Measurements from ENCODE around the gene KNG1. TPM values are rescaled to one million over a fixed set of nuclear protein-coding genes. Genes with fewer than 3 reads are reported as not detected.
"Not testable (repeated sequence)": the region's sequence is repeated elsewhere in the genome, so short reads cannot be mapped to it uniquely, and the experiment has no call there.

Gene KNG1
- total RNA-seq, 2 donors from 2014 or later = not detected

GRCh38 chr3:186687120-186687651 lies 30.0 kb upstream of the KNG1 start:
- intact Hi-C loops (cut with DNase I) = no loop called here
- ATAC-seq (no peak), DNase-seq (no peak)
- Histone ChIP-seq H3K9me3 (no peaks in the 10 kb centered on the region), H3K27ac (no peak overlapping the region), H3K36me3 (replicated peaks in 1 of 2; ENCODE audit: insufficient read depth in 1 of 2, low read depth in 2 of 2) (no peaks in the 10 kb centered on the region), H3K4me1 (no peaks in the 10 kb centered on the region), H3K4me3 (no peak overlapping the region), H3K27me3 (no peaks in the 10 kb centered on the region)
- WGBS, 2 donors = 47 to 50% methylated on average over 12 of the region's 12 CpGs
- no peak for TF ChIP-seq POLR2A (IDR thresholded peaks at IDR 0.05)
- TF ChIP-seq, protein P1, sequence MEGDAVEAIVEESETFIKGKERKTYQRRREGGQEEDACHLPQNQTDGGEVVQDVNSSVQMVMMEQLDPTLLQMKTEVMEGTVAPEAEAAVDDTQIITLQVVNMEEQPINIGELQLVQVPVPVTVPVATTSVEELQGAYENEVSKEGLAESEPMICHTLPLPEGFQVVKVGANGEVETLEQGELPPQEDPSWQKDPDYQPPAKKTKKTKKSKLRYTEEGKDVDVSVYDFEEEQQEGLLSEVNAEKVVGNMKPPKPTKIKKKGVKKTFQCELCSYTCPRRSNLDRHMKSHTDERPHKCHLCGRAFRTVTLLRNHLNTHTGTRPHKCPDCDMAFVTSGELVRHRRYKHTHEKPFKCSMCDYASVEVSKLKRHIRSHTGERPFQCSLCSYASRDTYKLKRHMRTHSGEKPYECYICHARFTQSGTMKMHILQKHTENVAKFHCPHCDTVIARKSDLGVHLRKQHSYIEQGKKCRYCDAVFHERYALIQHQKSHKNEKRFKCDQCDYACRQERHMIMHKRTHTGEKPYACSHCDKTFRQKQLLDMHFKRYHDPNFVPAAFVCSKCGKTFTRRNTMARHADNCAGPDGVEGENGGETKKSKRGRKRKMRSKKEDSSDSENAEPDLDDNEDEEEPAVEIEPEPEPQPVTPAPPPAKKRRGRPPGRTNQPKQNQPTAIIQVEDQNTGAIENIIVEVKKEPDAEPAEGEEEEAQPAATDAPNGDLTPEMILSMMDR (IDR thresholded peaks at IDR 0.05) = no peak

- intact Hi-C loops (cut with DNase I); H3K4me3 ChIP-seq; H3K36me3 ChIP-seq (replicated peaks in 1 of 2; ENCODE audit: insufficient read depth in 1 of 2, low read depth in 2 of 2); H3K27me3 ChIP-seq; ATAC-seq; H3K27ac ChIP-seq; DNase-seq; H3K9me3 ChIP-seq; H3K4me1 ChIP-seq: not testable (repeated sequence)
- WGBS, 2 donors = 72 to 80% methylated on average over 1 of the region's 1 CpG
Measured at GRCh38 chr3:186690304-186690703, 26.9 kb upstream of the KNG1 start.

DNA sequence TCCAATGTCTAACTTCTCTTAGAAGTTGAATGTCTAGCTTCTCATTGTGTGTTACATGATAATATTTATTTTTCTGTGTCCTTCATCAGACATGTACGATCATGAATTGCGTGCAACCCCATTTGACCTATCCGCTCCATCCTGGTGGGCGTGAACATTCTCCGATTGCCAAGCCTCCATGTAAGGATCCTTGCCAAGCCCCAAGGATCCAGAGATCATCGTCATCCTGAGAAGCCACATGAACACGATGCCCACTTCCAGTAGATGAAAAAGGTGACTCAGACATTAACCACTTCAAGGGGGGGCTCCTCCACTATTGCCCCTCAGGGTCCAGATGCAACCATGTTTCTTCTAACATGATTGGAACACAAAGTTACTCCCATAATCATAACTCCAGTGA lies 25.5 kb upstream of the KNG1 start:
- ATAC-seq (no peak), DNase-seq (no peak)
- H3K4me3 ChIP-seq = no peak overlapping the region
- intact Hi-C loops (cut with DNase I) = no loop called here
- no peak overlapping the region for H3K27ac ChIP-seq
- H3K4me1 ChIP-seq = no peaks in the 10 kb centered on the region
- H3K9me3 ChIP-seq = no peaks in the 10 kb centered on the region
- no peaks in the 10 kb centered on the region for H3K36me3 ChIP-seq (replicated peaks in 1 of 2; ENCODE audit: insufficient read depth in 1 of 2, low read depth in 2 of 2)
- 80 to 85% methylated on average over 7 of the region's 7 CpGs for WGBS, 2 donors
- H3K27me3 ChIP-seq = no peaks in the 10 kb centered on the region
- TF ChIP-seq POLR2A (IDR thresholded peaks at IDR 0.05) = no peak
- TF ChIP-seq, protein P1 (IDR thresholded peaks at IDR 0.05) = no peak

GRCh38 chr3:186693843-186694242 lies 23.3 kb upstream of the KNG1 start:
- no peak for TF ChIP-seq POLR2A (IDR thresholded peaks at IDR 0.05)
- TF ChIP-seq, protein P1 (IDR thresholded peaks at IDR 0.05) = no peak
- WGBS, 2 donors = 46 to 50% methylated on average over 3 of the region's 3 CpGs
- intact Hi-C loops (cut with DNase I) = no loop called here
- no peak overlapping the region for H3K27ac ChIP-seq
- ATAC-seq (no peak), DNase-seq (no peak)
- no peaks in the 10 kb centered on the region for H3K4me1 ChIP-seq
- no peaks in the 10 kb centered on the region for H3K36me3 ChIP-seq (replicated peaks in 1 of 2; ENCODE audit: insufficient read depth in 1 of 2, low read depth in 2 of 2)
- H3K9me3 ChIP-seq = no peaks in the 10 kb centered on the region
- no peak overlapping the region for H3K4me3 ChIP-seq
- no peaks in the 10 kb centered on the region for H3K27me3 ChIP-seq

- no peaks in the 10 kb centered on the region for H3K9me3 ChIP-seq
- ATAC-seq (no peak), DNase-seq (no peak)
- no peak for TF ChIP-seq POLR2A (IDR thresholded peaks at IDR 0.05)
- TF ChIP-seq, protein P1 (IDR thresholded peaks at IDR 0.05) = no peak
- H3K27me3 ChIP-seq = no peaks in the 10 kb centered on the region
- H3K4me3 ChIP-seq = no peak overlapping the region
- WGBS, 2 donors = 71 to 76% methylated on average over 6 of the region's 6 CpGs
- no peak overlapping the region for H3K27ac ChIP-seq
- H3K4me1 ChIP-seq = no peaks in the 10 kb centered on the region
- intact Hi-C loops (cut with DNase I) = no loop called here
- no peaks in the 10 kb centered on the region for H3K36me3 ChIP-seq (replicated peaks in 1 of 2; ENCODE audit: insufficient read depth in 1 of 2, low read depth in 2 of 2)
Measured at GRCh38 chr3:186694288-186695032, 22.7 kb upstream of the KNG1 start.
